ENCODE data around the gene ZNF2.

GRCh38 chr2:95143838-95144237, 21.8 kb upstream of the ZNF2 start:
- TF ChIP-seq EZH2 (IDR thresholded peaks at IDR 0.05; ENCODE audit: borderline replicate concordance, low read length) (no peak), CTCF (IDR thresholded peaks at IDR 0.05; ENCODE audit: low read length) (no peak)
